Occipital lobe (tissue), 2 donors: ENCODE results near the gene ATP10D. TPM values are rescaled to one million over a fixed set of nuclear protein-coding genes. Genes with fewer than 3 reads are reported as not detected.

Source experiments
- DNase-seq: peaks from one replicate; lab custom pipeline; 2025; lab: John Stamatoyannopoulos, UW
- total RNA-seq: library from RNA; depleted of rRNA; stranded (reverse); fragments of >200 nt; gene quantifications from one replicate; pipeline ENCODE4 v1.2.3, GENCODE V29; 2014

ATP10D gene
- total RNA-seq, 1 donor from 2014 or later, result 11.2 TPM

DNA sequence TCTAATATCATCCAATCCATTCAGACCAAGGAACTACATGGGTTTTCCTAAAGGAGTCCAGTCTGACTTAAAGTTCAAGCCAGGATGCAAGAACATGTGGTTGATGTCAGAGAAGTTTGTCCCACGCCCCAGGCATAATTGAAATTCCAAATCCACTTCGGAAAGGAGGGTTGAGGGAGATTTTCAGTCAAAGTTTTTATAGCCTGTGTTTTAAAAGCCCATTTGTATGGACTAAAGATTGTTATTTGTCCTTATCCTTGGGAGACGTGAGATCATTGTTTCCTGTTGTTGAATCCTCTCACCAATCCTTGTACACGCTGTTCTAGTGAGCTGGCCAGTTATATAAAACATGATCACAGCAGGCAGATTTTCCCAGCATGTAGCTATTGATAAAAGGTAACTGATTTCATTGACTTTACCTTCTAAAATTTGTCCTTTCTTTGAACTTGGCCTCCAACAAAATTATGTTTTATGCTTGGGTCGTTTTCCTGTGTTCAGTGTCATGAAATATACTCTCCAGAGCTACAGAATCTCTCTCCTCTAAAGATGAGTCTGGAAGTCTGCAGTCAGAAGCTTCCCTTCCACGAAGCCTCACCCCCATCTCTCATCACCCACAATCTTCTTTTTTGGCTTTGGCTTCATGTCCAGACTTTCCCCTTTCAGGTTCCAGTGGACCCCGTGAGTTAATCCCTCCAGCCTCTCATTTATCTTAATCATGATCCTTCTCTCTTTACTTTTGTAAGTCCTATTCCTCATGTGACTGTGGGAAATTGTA is 92.9 kb downstream of the ATP10D start:
- DNase-seq, result no peak

DNA sequence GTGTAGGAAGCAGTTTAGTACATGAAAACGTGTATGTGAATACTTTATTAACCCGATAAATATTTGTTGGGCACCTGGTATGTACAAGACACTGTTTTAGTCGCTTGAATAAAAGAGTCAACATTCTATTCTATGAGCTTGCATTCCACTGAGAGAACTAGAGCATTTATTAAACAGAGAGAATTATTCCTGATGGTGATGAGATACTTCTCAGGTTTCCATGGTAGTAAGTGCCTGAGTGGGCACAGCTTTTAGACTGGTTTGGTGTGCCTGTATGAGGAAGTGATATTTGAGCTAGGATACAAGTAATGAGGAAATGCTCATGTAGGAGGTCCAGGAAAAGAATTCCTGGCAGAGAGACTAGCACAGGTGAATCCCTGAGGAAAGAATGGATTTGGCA is 94.2 kb downstream of the ATP10D start:
- no peak for DNase-seq

GRCh38 chr4:47590325-47590724 is 105.2 kb downstream of the ATP10D start:
- no peak for DNase-seq

- DNase-seq, result no peak
Observed at GRCh38 chr4:47597696-47598095, 112.6 kb downstream of the ATP10D start.

GRCh38 chr4:47598320-47598719 is 113.2 kb downstream of the ATP10D start:
- DNase-seq, result no peak

DNA sequence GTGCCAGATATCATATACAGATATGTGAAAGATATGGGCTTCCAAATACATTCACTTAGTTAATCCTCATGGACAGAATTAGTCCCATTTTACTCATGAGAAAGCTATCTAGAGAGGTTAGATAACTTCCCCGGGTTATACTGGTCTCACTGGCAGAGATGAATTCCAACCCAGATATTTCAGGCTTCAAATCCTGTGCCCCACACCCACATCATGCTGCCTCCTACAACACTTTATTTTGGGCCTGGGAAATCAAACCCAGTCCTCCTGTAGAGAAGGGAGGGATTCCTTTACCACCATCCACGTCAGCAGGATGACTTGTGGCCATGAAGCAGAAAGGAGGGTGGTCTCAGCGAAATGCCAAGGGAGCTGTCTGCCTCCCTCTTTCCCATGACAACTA is 113.8 kb downstream of the ATP10D start:
- DNase-seq, result no peak

DNA sequence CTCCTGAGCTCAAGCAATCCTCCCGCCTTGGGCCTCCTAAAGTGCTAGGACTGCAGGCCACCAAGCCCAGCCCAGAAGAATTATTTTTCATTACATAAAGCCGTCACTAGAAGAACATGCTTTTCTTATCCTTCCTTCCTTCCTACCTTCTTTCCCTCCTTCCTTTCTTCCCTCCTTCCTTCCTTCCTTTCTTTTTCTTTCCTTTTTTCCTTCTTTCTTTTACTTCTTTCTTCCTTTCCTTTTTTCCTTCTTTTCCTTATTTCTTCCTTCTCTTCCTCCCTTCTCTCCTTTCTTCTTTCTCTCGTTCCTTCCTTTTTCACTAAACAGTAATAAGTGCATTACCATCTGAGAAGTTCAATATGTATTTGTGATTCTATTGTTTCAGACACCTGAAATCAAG is 121.4 kb downstream of the ATP10D start:
- DNase-seq, result no peak

DNA sequence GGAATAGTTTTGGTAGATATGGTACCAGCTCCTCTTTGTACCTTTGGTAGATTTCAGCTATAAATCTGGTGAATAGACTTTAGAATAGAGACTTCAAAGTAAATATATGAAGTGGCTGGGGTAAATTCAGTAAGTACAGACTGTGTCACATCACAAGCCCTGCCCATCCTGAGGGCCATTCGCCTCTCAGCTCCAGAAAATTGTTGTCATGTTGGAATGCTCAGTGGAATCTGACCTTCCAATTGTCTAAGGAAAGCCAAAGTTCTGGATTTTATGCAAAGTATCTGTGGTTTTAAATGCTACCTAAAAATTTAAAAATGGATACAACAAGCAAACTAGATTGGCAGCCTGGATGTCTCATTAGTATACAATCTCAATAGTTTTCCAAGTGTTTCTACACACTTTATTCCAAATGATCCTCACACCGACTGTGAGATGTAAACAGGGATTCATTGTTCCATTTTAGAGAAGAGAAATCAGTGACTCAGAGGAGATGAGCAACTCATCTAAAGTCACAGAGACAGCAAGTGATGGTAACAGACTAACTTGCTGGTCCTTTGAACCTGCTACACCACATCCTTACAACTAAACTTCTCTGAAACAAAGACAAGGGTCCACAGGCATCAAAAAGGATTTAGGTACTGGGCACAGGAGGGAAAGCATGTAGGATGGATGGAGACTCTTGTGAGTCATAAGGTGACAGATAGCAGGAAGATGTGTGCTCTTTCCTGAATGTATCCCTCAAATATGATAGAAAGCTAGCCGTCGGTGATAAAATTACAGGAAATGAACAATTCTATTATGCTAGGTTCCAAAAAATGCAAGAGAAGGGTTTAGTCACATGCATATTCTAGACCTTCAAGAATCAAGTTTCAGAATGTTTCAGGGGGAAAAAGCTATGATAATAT is 127.3 kb downstream of the ATP10D start:
- no peak for DNase-seq

GRCh38 chr4:47615385-47615784 is 130.3 kb downstream of the ATP10D start:
- no peak for DNase-seq

- DNase-seq, result no peak
Observed at GRCh38 chr4:47617607-47618006, 132.5 kb downstream of the ATP10D start.

- no peak for DNase-seq
Observed at GRCh38 chr4:47619691-47620090, 134.6 kb downstream of the ATP10D start.

- no peak for DNase-seq
Observed at GRCh38 chr4:47621181-47621580, 136.1 kb downstream of the ATP10D start.

GRCh38 chr4:47624031-47624441 is 139.0 kb downstream of the ATP10D start:
- DNase-seq, result no peak

GRCh38 chr4:47631161-47631560 is 146.1 kb downstream of the ATP10D start:
- no peak for DNase-seq

DNA sequence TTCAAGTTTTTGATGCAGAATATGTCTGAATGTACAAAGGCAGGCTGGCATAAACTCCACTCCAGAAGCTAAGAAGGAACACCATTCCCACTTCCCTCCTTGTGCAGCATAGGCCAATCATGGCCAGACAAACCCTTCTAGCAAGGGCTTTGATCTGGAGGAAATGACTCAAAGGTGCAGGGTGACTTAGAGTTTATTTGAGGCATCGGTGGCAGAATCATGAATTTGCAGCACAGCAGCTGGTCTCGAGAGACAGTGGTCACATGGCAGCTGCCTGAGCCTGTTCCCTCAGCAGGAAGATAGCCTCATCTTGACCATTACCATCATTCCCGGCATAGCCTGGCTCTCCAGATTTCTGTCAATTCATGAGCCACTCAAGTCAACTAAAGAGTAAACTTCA is 154.5 kb downstream of the ATP10D start:
- no peak for DNase-seq

GRCh38 chr4:47640911-47641310 is 155.8 kb downstream of the ATP10D start:
- DNase-seq, result no peak

- no peak for DNase-seq
Observed at GRCh38 chr4:47641755-47642154, 156.7 kb downstream of the ATP10D start.

GRCh38 chr4:47642191-47642830 is 157.2 kb downstream of the ATP10D start:
- DNase-seq, result no peak
